NOMO-1 treated with DMSO at 0.1 percent for 48 hours (cell line): ENCODE measurements around the gene TSPOAP1.

ENCODE experiments used
- DNase-seq: peaks from one replicate; lab custom pipeline; 2025; ENCODE audit not compliant: unreplicated experiment; lab: John Stamatoyannopoulos, UW

The TSPOAP1 gene

DNA sequence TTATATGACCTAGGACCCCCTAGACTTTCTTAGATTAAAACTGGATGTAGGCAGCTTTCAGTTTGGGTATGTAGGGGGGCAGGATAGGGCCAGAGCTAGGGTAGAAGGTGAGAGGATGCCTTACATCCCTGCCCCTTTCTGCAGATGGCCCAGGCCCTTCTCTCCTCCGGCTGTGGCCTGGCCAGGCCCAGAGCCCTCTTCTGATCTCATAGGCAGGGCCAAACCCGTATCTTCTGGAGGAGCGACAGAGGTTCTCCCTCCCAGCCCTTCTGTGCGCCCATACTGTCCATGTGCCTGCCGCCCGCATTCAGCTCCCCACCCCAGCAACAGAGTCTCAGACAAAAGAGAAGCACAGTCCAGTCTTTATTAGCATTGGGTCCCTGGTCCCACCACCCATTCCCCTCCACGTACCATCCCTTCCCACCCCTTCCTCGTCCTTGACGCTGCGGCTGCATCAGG lies 2.0 kb upstream of the TSPOAP1 start:
- no peak for DNase-seq

DNA sequence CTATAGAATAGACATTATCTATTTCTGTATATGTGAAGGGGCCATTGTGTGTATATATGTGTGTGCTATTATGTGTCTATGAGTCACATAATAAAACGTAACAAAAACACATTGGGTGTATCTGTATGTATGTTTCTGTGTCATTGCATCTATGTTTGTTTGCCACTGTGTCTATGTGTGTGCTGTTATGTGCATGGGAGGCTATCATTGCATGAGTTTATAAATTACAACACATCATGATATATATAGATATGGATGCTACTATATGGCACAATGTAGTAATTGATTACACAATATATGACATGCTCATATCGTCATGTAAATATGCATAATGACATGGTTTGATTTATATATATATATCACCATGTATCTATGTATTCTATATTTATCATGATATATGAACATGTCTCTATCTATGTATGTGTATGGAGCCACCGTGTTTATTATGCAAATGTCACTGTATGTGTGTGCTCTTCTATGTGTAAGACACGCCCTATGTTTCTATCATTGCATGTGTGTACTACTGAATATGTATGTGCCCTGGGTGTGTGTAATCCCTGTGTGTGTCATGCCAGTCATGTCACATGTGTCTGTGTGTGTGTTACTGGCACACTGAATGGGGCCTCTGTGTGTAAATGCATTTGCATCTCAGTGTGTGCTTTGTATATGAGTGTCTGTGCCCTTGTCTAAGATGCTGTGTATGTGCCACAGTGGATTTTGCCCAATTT lies 1.4 kb upstream of the TSPOAP1 start:
- peak; percentile 100 for DNase-seq

DNA sequence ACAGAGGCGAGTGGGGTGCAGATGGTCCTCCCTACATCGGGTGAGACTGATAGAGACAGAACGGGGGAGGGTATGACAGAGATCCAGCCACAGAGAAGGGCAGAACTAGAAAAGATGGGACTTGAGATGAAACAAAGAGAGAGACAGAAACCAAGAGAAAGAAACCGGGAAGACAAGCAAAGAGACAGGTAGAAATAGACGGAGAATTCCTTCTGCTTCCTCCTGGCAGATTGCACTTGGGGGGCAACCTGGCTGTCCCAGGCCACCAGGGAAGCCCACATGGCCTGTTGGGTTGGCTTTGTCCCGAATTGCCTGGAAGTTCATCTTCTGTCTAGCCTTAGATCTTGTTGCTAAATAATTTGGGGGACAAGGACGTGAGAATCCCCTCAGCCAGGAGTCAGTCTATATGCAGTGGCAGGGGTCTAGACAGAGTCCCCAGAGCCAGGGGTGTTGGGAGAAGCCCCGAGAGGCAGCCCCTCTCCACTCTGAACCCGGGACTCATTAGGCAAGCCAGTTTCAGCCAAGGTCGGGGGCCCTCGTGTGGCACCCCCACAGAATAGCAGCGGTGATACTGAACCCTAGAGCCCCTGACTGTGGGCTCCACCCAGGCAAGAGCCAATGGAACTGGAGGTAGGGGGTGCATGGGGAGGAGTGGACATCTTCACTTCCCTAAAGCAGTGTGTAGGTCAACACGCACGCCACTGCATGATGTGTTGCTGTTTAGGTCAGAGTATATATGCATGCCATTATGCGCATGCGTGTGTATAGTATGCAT lies 627 bp upstream of the TSPOAP1 start:
- peak; percentile 100 for DNase-seq

DNA sequence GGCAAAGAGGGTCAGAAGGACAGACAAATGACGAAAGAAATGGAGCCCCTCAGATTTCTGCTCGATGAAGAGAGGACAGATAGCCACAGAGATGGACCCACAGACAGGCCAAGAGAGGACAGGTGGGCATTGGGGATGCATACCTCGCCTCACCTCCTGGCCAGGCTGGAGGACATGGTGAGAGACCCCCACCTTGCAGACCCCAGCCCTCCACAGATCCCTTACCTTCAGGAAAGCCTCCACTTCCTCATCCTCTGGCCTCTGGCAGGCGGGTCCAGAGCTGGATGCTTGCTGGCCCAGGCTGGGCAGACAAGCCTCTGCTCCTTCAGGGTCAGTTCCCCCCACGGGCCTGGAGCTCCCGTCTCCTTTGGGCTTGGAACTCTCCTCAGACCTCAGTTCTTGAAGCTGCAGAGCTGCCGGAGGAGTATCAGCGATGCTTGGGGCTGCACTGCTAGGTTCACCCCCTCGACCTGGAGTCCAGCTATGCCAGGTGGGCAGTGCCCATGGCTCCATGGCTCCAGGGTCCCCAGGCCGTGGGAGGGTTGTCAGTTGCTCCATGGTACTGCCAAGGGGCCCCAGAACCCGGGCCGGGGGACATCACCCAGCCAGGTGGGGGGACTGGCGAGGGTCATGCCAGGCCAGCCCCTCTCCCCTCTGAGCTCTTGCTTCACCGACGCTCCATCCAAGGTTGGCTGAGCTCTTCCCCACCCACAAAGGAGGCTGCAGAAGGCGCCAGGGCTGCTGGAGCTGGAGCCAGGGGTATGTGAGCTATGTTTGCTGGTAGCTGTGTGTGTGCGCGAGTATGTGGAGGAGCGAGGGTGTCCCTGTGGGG lies 1.0 kb downstream of the TSPOAP1 start:
- DNase-seq, result peak; percentile 72

GRCh38 chr17:58326609-58327362 lies 1.8 kb downstream of the TSPOAP1 start:
- no peak for DNase-seq

GRCh38 chr17:58325976-58326468 lies 2.6 kb downstream of the TSPOAP1 start:
- DNase-seq, result peak; percentile 72

DNA sequence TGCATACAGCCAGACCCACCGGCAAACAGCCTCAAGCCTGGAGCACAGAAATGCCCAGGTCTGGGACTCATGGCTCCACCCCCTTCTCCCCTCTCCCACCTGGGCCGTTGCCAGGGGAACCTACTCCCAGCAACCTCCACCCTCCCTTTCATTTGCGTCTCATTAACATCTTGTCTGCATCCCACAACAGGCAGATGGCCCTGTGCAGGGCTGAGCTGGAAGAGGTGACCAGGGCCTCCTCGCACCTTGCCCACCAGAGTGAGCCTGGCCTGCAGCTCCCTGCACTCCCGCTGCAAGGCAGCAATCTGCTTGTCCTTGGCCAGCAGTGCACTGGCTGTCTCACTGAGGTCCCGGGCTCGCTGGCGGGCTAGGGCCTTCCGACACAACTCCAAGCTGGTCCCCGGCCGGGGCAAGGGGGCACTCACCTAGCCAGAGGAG lies 3.3 kb downstream of the TSPOAP1 start:
- no peak for DNase-seq

GRCh38 chr17:58324409-58325288 lies 3.9 kb downstream of the TSPOAP1 start:
- no peak for DNase-seq

- no peak for DNase-seq
These were observed 4.6 kb downstream of the TSPOAP1 start for GRCh38 chr17:58324056-58324408.

GRCh38 chr17:58323366-58324055 lies 5.1 kb downstream of the TSPOAP1 start:
- no peak for DNase-seq

GRCh38 chr17:58322581-58323185 lies 5.9 kb downstream of the TSPOAP1 start:
- DNase-seq, result no peak

DNA sequence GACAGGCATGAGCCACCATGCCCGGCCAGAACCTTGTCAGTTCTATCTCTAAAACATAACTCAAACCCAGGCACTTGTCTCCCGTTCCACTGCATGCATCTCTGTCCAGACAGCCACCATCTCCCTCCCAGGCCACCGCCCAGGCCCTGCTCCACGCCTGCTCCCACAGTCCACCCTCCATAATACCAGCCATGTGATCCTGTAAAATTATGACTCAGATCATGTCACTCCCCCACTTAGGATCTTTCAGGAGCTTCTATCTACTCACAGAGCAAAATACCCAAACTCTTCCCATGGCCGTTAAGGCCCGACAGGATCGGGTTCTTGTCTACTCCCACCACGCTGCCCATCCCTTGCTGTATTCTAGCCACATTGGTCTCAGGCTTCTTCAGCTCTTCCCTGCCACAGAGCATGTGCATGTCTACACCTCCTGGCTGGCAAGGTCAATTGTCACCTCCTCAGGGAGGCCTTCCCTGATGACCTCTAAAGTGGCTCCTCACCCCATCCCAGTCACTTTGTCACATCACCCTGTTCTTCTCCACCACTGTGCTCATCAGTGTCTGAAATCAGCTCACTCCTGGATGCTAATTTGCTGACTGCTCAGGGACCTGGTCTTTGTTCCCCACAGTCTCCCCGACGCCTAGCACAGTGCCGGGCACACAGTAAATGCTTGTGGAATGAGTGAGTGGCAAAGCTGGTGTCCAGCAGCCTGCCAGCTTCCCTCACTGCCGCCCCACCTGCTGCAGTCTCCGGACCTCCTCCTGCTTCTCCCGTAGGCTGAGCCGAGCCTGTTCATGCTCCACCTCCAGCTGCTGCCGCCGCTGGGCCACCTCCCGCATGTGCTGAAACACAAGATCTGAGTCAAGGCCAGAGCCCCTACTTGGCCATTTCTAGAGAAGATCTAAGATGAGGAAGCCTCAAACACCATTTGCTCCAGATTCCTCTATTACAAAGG lies 6.7 kb downstream of the TSPOAP1 start:
- DNase-seq, result no peak

- no peak for DNase-seq
These were observed 7.8 kb downstream of the TSPOAP1 start for GRCh38 chr17:58320570-58321323.

DNA sequence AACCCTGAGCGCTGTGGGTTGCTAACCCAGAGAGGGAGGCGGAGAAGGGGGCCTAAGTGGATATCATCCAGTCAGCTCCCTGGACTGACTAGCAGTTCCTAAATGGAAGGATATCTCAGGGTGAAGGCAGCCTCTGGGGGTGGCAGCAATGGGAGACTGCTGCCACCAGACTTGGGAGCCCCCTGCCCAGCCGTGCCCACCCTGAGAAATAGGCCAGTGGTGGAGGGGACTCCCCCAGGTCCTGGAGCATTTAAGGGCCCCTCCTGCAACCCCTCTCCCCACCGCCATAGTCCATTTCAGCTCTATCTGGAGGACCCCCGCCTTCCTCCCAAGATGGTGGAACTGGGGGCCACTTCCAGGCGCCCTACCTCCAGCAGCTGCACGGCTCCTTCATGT lies 8.4 kb downstream of the TSPOAP1 start:
- no peak for DNase-seq

DNA sequence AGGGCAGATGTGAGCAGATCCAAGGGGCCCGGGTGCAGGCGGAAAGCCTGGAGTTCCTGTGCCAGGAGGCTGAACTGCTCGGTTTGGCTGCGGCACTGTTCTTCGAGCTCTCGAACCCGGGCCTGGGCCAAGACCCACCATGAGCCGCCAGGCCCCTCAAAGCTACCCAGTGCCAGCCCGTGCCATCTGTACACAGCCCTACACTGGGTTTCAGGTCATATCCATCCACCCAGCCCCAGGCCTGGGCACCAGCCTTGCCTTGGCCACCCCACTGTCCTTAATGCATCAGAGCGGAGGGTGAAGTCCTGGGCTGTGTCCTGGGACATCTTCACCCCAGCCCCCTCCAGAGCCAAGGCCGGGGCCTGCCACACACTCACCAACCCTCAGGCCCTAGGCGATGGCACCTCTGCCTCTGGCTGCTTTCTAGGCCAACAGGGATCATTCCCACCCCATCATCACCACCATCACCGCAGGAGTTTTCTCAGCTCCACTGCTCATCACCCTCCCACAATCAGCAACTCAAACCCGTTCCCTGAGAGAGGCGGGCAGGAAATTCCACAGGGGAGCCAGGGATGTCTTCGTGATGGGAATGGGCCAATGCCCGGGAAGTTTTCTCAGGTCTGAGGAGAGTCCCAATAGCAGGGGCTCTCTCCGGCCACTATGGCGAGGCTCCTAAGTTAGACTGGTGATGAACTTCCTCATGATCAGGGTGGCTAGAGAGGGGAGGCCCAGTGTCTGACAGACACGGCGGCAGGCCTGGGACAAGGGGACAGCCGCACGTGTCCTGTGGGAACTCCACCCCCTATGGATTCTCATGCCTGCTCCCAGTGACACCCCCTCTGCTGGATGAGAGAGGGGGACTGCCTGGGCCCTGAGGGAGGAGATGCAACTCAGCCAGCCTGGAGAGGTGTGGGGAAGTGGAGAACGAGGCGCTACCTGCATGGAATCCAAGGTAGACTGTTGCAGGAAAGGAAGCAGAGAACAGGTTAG lies 9.1 kb downstream of the TSPOAP1 start:
- no peak for DNase-seq
